PC-3 (cell line): ENCODE data around the gene R3HDM1. TPM values are rescaled to one million over a fixed set of nuclear protein-coding genes. Genes with fewer than 3 reads are reported as not detected.

Source experiments
- ATAC-seq: fragments of 200-7000 bp; cut with Tn5 transposase; 2 replicates; pipeline ENCODE4 v1.9.1; 2020; ENCODE audit warnings: mild to moderate bottlenecking, moderate library complexity
- BruUV-seq: library from RNA; stranded (reverse); fragments of 400-500 nt; replicated peaks from 2 replicates; lab custom pipeline; 2021; lab: Mats Ljungman, UMichigan
- CTCF ChIA-PET: fragments of 300-600 bp; sonication (Branson Sonifier 250); formaldehyde crosslinking; loops from one replicate; lab custom pipeline; 2022; ENCODE audit warnings: antibody characterized with exemption; lab: Charles Lee
- POLR2A ChIA-PET: fragments of 300-600 bp; sonication (Branson Sonifier 250); formaldehyde crosslinking; loops from one replicate; lab custom pipeline; 2022; ENCODE audit warnings: antibody characterized with exemption; ENCODE audit not compliant: unreplicated experiment; lab: Charles Lee
- DNase-seq: peaks from one replicate; pipeline ENCODE4 v3.0.0-alpha.2; 2015
- H2AFZ ChIP-seq: fragments of 300-600 bp; sonication (generic); 2 replicates; pipeline ENCODE4 v1.6.0; 2016; ENCODE audit warnings: antibody characterized with exemption, low read length
- H3F3A ChIP-seq: fragments of 300-600 bp; sonication (generic); one replicate; pipeline ENCODE4 v1.6.0; 2017; ENCODE audit warnings: antibody characterized with exemption, low read length, control low read depth, mild to moderate bottlenecking; ENCODE audit not compliant: unreplicated experiment
- H3K27ac ChIP-seq: fragments of 300-600 bp; sonication (generic); 2 replicates; pipeline ENCODE4 v1.5.1; 2016; ENCODE audit warnings: mild to moderate bottlenecking, low read length
- H3K27me3 ChIP-seq: fragments of 300-600 bp; sonication (generic); 2 replicates; pipeline ENCODE4 v1.6.1; 2016; ENCODE audit warnings: low read length, mixed read lengths
- H3K36me3 ChIP-seq: fragments of 300-600 bp; sonication (generic); 2 replicates; pipeline ENCODE4 v1.6.1; 2016; ENCODE audit warnings: low read depth, mixed run types, low read length, mixed read lengths
- H3K4me1 ChIP-seq: fragments of 300-600 bp; sonication (generic); 2 replicates; pipeline ENCODE4 v1.5.1; 2016; ENCODE audit warnings: low read length; ENCODE audit not compliant: insufficient read depth
- H3K4me2 ChIP-seq: fragments of 300-600 bp; sonication (generic); 2 replicates; pipeline ENCODE4 v1.6.0; 2016; ENCODE audit warnings: low read length
- H3K4me3 ChIP-seq: fragments of 300-600 bp; sonication (generic); 2 replicates; pipeline ENCODE4 v1.5.1; 2016; ENCODE audit warnings: mild to moderate bottlenecking, low read length, mixed read lengths
- H3K79me2 ChIP-seq: fragments of 300-600 bp; sonication (generic); 2 replicates; pipeline ENCODE4 v1.6.1; 2017; ENCODE audit warnings: low read length, mixed read lengths
- H3K9ac ChIP-seq: fragments of 300-600 bp; sonication (generic); 2 replicates; pipeline ENCODE4 v1.6.0; 2016; ENCODE audit warnings: mild to moderate bottlenecking, low read length
- H3K9me2 ChIP-seq: fragments of 300-600 bp; sonication (generic); replicated peaks from 2 replicates; pipeline ENCODE4 v1.6.1; 2016; ENCODE audit warnings: mixed run types, low read length, mixed read lengths
- H3K9me3 ChIP-seq: fragments of 300-600 bp; sonication (generic); 2 replicates; pipeline ENCODE4 v1.6.1; 2016; ENCODE audit warnings: low read length, mixed read lengths
- H4K20me1 ChIP-seq: fragments of 300-600 bp; sonication (generic); 2 replicates; pipeline ENCODE4 v1.6.1; 2016; ENCODE audit warnings: low read length, mixed read lengths
- EZH2 ChIP-seq: fragments of 300-600 bp; sonication (generic); IDR thresholded peaks from one replicate; pipeline ENCODE4 v1.6.1; 2017; ENCODE audit warnings: antibody characterized with exemption, mild to moderate bottlenecking, low read length; ENCODE audit not compliant: unreplicated experiment
- EZH2phosphoT487 ChIP-seq: fragments of 300-600 bp; sonication (generic); IDR thresholded peaks from 2 replicates; pipeline ENCODE4 v1.6.1; 2018; ENCODE audit warnings: mild to moderate bottlenecking, antibody characterized with exemption, low read length, borderline replicate concordance
- intact Hi-C: fragments of 100-400 bp; cut with micrococcal nuclease; formaldehyde crosslinking; loops from 2 replicates; pipeline ENCODE4 v1.9.0; 2023
- total RNA-seq: library from RNA; depleted of rRNA; stranded (reverse); fragments of >200 nt; gene quantifications from 2 replicates; pipeline ENCODE4 v1.2.3, GENCODE V29; 2014
- TF ChIP-seq, protein P1 (sequence below): fragments of 300-600 bp; sonication (generic); conservative IDR thresholded peaks from 2 replicates; pipeline ENCODE4 v1.5.1; 2017; ENCODE audit warnings: antibody characterized with exemption, low read depth, mild to moderate bottlenecking, low read length

The R3HDM1 gene
- total RNA-seq, 1 experiment from 2014 or later: 12.8 TPM

- no peak overlapping the region for H3K27ac ChIP-seq
- POLR2A ChIA-PET: no interaction called here
- no peaks in the 10 kb centered on the region for H3F3A ChIP-seq
- no peak for ATAC-seq
- BruUV-seq: no TSS peak
- no peaks in the 10 kb centered on the region for H4K20me1 ChIP-seq
- no peak overlapping the region for H3K4me2 ChIP-seq
- H3K4me3 ChIP-seq: no peak overlapping the region
- no peaks in the 10 kb centered on the region for H3K4me1 ChIP-seq
- H3K9me2 ChIP-seq: no peaks in the 10 kb centered on the region
- intact Hi-C loops: no loop called here
- H3K36me3 ChIP-seq: no peaks in the 10 kb centered on the region; the same call in 1 of the 2 replicates
- CTCF ChIA-PET: no interaction called here
- no peak overlapping the region for H3K9ac ChIP-seq
- DNase-seq: no peak
- no peaks in the 10 kb centered on the region for H3K9me3 ChIP-seq
- H3K27me3 ChIP-seq: no peaks in the 10 kb centered on the region
- no peak overlapping the region for H2AFZ ChIP-seq
- peaks cover 33% of the 10 kb centered on the region; the same call in 1 of the 2 replicates for H3K79me2 ChIP-seq
- TF ChIP-seq EZH2 (no peak), EZH2phosphoT487 (no peak)
- TF ChIP-seq, protein P1, sequence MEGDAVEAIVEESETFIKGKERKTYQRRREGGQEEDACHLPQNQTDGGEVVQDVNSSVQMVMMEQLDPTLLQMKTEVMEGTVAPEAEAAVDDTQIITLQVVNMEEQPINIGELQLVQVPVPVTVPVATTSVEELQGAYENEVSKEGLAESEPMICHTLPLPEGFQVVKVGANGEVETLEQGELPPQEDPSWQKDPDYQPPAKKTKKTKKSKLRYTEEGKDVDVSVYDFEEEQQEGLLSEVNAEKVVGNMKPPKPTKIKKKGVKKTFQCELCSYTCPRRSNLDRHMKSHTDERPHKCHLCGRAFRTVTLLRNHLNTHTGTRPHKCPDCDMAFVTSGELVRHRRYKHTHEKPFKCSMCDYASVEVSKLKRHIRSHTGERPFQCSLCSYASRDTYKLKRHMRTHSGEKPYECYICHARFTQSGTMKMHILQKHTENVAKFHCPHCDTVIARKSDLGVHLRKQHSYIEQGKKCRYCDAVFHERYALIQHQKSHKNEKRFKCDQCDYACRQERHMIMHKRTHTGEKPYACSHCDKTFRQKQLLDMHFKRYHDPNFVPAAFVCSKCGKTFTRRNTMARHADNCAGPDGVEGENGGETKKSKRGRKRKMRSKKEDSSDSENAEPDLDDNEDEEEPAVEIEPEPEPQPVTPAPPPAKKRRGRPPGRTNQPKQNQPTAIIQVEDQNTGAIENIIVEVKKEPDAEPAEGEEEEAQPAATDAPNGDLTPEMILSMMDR: no peak
These were observed 30.6 kb downstream of the R3HDM1 start for GRCh38 chr2:135561925-135562324.

DNA sequence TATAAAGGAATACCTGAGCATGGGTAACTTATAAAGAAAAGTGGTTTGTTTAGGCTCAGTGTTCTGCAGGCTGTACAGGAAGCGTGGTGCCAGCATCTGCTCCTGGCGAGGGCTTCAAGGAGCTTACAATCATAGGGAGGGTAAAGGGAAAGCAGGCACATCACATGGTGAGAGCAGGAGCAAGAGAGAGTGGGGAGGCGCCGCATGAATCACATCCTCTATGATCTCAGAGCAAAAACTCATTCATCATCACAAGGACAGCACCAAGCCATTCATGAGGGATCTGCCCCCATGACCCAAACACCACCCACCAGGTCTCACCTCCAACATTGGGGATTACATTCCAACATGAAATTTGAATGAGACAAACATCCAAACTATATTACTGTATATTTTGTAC lies 32.5 kb downstream of the R3HDM1 start:
- BruUV-seq: no TSS peak
- Histone ChIP-seq H3K9ac (no peak overlapping the region), H3K27ac (no peak overlapping the region), H3K4me2 (no peak overlapping the region), H2AFZ (no peak overlapping the region), H3K36me3 (no peaks in the 10 kb centered on the region; the same call in 1 of the 2 replicates), H3K4me3 (no peak overlapping the region), H3K9me2 (no peaks in the 10 kb centered on the region), H3K79me2 (peaks cover 22% of the 10 kb centered on the region; the same call in 1 of the 2 replicates), H3K9me3 (no peaks in the 10 kb centered on the region), H3F3A (no peaks in the 10 kb centered on the region), H3K4me1 (no peaks in the 10 kb centered on the region), H3K27me3 (no peaks in the 10 kb centered on the region), H4K20me1 (no peaks in the 10 kb centered on the region)
- CTCF ChIA-PET: no interaction called here
- POLR2A ChIA-PET: no interaction called here
- intact Hi-C loops: no loop called here
- TF ChIP-seq, protein P1: no peak
- TF ChIP-seq EZH2 (no peak), EZH2phosphoT487 (no peak)
- ATAC-seq (peak; percentile 71), DNase-seq (peak; percentile 36)

DNA sequence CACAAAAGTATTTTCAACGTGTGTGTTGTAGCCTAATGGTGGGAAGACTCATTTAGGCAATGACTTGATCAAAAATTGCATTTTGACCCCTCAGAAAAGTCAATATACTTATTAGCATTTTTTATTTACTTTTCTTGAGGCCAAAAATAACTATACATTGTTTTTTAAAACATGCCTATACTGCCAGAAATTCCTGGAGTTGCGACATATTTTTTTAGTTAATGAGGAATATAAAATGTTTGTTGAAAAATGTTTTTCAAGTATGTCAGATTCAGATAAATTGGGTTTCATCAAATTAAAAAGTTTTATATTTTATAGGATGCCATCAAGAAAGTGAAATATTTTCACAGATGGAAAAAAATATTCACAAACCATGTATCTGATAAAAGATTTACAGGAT lies 39.6 kb downstream of the R3HDM1 start:
- intact Hi-C loops: no loop called here
- H3K4me1 ChIP-seq: no peaks in the 10 kb centered on the region
- no peak overlapping the region for H3K9ac ChIP-seq
- no peak for DNase-seq
- H3K27ac ChIP-seq: no peak overlapping the region
- CTCF ChIA-PET: no interaction called here
- no peak for ATAC-seq
- H3K36me3 ChIP-seq: peaks cover 6% of the 10 kb centered on the region; the same call in 1 of the 2 replicates
- no peaks in the 10 kb centered on the region for H3K79me2 ChIP-seq
- H4K20me1 ChIP-seq: no peaks in the 10 kb centered on the region
- H2AFZ ChIP-seq: no peak overlapping the region
- no peaks in the 10 kb centered on the region for H3K9me2 ChIP-seq
- H3K27me3 ChIP-seq: no peaks in the 10 kb centered on the region
- H3F3A ChIP-seq: no peaks in the 10 kb centered on the region
- no peak overlapping the region for H3K4me2 ChIP-seq
- POLR2A ChIA-PET: no interaction called here
- H3K9me3 ChIP-seq: no peaks in the 10 kb centered on the region
- no peak for TF ChIP-seq EZH2
- TF ChIP-seq EZH2phosphoT487: no peak
- TF ChIP-seq, protein P1: no peak
- no peak overlapping the region for H3K4me3 ChIP-seq
- BruUV-seq: no TSS peak
